Upper lobe of left lung (tissue), 6 donors: ENCODE results near the gene ATP6V0E2. TPM values are rescaled to one million over a fixed set of nuclear protein-coding genes. Genes with fewer than 3 reads are reported as not detected.

Experiments
- ATAC-seq, 2 donors: fragments of 200-7000 bp; cut with Tn5 transposase; one replicate each; pipeline ENCODE4 v1.9.1; 2022; ENCODE audit warnings: mild to moderate bottlenecking in 2 of 2, moderate library complexity in 2 of 2; ENCODE audit not compliant: low FRiP score in 2 of 2
- DNase-seq, 2 donors: peaks; one replicate each; pipeline ENCODE4 v3.0.0-alpha.2; 2019 to 2020
- H3K27ac ChIP-seq, 4 donors: fragments of 200-600 bp; sonication (generic); one replicate each; pipeline ENCODE4 v1.5.1; 2016 to 2019
- H3K27me3 ChIP-seq, 4 donors: fragments of 200-600 bp; sonication (generic); one replicate each; pipeline ENCODE4 v1.5.1; 2017 to 2019
- H3K36me3 ChIP-seq, 4 donors: fragments of 200-600 bp; sonication (generic); one replicate each; pipeline ENCODE4 v1.5.1; 2016 to 2019
- H3K4me1 ChIP-seq, 4 donors: fragments of 200-600 bp; sonication (generic); one replicate each; pipeline ENCODE4 v1.5.1; 2018 to 2019
- H3K4me3 ChIP-seq, 4 donors: fragments of 200-600 bp; sonication (generic); one replicate each; pipeline ENCODE4 v1.5.1; 2017 to 2019; ENCODE audit warnings: mild to moderate bottlenecking in 2 of 4, moderate library complexity in 1 of 4
- H3K9me3 ChIP-seq, 4 donors: fragments of 200-600 bp; sonication (generic); one replicate each; pipeline ENCODE4 v1.5.1; 2018 to 2019
- EP300 ChIP-seq, 4 donors: sonication (generic); formaldehyde crosslinking; IDR thresholded peaks; one replicate each; pipeline ENCODE4 v1.5.1; 2017; ENCODE audit warnings: antibody characterized with exemption in 4 of 4, control low read depth in 2 of 4
- POLR2A ChIP-seq, 4 donors: fragments of 450-650 bp; IDR thresholded peaks; one replicate each; pipeline ENCODE4 v1.5.1; 2016 to 2017; ENCODE audit warnings: antibody characterized with exemption in 4 of 4, mild to moderate bottlenecking in 2 of 4
- POLR2AphosphoS5 ChIP-seq, 2 donors: sonication (generic); formaldehyde crosslinking; IDR thresholded peaks; one replicate each; pipeline ENCODE4 v1.5.1; 2017; ENCODE audit warnings: antibody characterized with exemption in 2 of 2
- WGBS, 2 donors: methylation state at CpG; one replicate each; pipeline ENCODE4 v1.1.5; 2017 to 2018; 5-methylcytosine and 5-hydroxymethylcytosine counted together
- total RNA-seq, 6 donors: library from RNA; depleted of rRNA in 4 of 6; stranded (reverse); fragments of >200 nt in 4 of 6; gene quantifications; one replicate each; pipeline versions ENCODE4 v1.1.0 to v1.2.1, GENCODE V29; 2016 to 2021
- TF ChIP-seq, protein P1 (sequence below), 6 experiments: fragments of 450-650 bp in 4 of 6; fragments of 200-600 bp in 2 of 6; sonication (generic) in 2 of 6; IDR thresholded peaks; one replicate each; pipeline ENCODE4 v1.5.1; 2016 to 2019; ENCODE audit warnings: antibody characterized with exemption in 6 of 6
- donor health status: DM: no; HTN: no; CAD: no; lungs with moderate emphysema.
- donor health status: DM: no; HTN: yes; CAD: no; lungs with severe emphysema.

ATP6V0E2 gene
- total RNA-seq, 6 donors from 2014 or later = 5.2 to 34.1 (median 25.2) TPM

DNA sequence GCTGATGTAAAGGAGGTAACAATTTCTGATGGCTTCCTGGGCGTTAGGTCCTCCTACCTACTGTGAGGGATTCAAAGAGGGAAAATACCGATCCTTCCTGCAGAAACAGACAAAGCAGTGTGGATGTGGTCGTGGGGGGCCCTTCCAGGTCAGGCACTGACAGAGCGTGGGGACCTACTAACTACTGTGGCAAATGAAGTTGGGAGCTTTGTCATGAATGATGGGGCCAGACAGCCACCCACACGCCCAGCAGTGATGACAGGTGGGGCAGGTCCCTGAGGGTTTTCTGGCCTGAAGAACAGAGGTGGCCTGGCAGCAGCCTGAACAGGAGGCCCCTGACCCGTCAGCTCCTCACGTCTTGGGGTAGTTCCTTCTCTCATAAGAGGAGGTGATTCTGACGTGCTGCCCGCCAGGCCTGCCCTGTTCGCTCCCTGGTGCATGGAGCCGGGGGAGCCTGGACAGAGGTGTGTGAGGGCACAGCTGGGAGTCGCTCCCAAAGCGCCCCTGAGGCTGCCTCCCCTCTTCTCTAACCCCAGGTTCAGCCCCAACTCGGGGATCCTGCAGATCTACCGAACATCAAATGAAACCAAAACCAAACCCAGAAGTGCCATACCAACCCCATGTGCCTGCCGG is 4.2 kb downstream of the ATP6V0E2 start:
- Histone ChIP-seq H3K27ac (no peak overlapping the region), H3K27me3 (no peaks in the 10 kb centered on the region), H3K36me3 (peaks cover 0 to 9% (median 0%) of the 10 kb centered on the region in 4 donors), H3K9me3 (no peaks in the 10 kb centered on the region), H3K4me1 (peaks cover 5 to 20% (median 12%) of the 10 kb centered on the region in 4 donors), H3K4me3 (no peak overlapping the region)
- DNase-seq (peak in 1 of 2 donors; percentile 17), ATAC-seq (no peak)
- TF ChIP-seq EP300 (IDR thresholded peaks at IDR 0.05) = no peak
- no peak for TF ChIP-seq POLR2AphosphoS5 (IDR thresholded peaks at IDR 0.05)
- TF ChIP-seq, protein P1, sequence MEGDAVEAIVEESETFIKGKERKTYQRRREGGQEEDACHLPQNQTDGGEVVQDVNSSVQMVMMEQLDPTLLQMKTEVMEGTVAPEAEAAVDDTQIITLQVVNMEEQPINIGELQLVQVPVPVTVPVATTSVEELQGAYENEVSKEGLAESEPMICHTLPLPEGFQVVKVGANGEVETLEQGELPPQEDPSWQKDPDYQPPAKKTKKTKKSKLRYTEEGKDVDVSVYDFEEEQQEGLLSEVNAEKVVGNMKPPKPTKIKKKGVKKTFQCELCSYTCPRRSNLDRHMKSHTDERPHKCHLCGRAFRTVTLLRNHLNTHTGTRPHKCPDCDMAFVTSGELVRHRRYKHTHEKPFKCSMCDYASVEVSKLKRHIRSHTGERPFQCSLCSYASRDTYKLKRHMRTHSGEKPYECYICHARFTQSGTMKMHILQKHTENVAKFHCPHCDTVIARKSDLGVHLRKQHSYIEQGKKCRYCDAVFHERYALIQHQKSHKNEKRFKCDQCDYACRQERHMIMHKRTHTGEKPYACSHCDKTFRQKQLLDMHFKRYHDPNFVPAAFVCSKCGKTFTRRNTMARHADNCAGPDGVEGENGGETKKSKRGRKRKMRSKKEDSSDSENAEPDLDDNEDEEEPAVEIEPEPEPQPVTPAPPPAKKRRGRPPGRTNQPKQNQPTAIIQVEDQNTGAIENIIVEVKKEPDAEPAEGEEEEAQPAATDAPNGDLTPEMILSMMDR (IDR thresholded peaks at IDR 0.05) = no peak
- no peak for TF ChIP-seq POLR2A (IDR thresholded peaks at IDR 0.05)
- 92 to 94% methylated on average over 14 to 16 of the region's 16 CpGs for WGBS, 2 donors

DNA sequence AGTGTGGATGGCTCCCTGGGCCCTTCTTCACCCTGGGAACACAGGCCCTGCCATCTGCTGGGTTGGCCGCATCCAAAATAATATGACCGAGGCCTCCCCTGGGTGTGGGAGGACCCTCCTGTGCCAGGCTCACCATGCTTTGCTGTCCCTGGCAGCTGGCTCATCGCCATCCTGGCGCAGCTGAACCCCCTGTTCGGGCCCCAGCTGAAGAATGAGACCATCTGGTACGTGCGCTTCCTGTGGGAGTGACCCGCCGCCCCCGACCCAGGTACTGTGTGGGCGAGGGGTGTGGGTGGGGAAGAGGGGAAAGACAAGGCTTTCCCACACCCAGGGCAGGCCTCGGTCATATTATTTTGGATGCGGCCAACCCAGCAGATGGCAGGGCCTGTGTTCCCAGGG is 4.8 kb downstream of the ATP6V0E2 start:
- DNase-seq = peak in 1 of 2 donors; percentile 18
- 87 to 95% methylated on average over 4 to 13 of the region's 13 CpGs for WGBS, 2 donors
- no peak overlapping the region for H3K4me3 ChIP-seq
- ATAC-seq = no peak
- no peak overlapping the region for H3K27ac ChIP-seq
- H3K36me3 ChIP-seq = peaks cover 0 to 9% (median 0%) of the 10 kb centered on the region in 4 donors
- no peaks in the 10 kb centered on the region for H3K9me3 ChIP-seq
- TF ChIP-seq POLR2AphosphoS5 (IDR thresholded peaks at IDR 0.05) (no peak), POLR2A (IDR thresholded peaks at IDR 0.05) (no peak), EP300 (IDR thresholded peaks at IDR 0.05) (no peak)
- TF ChIP-seq, protein P1 (IDR thresholded peaks at IDR 0.05) = no peak
- peaks cover 5 to 20% (median 13%) of the 10 kb centered on the region in 4 donors for H3K4me1 ChIP-seq
- no peaks in the 10 kb centered on the region for H3K27me3 ChIP-seq

DNA sequence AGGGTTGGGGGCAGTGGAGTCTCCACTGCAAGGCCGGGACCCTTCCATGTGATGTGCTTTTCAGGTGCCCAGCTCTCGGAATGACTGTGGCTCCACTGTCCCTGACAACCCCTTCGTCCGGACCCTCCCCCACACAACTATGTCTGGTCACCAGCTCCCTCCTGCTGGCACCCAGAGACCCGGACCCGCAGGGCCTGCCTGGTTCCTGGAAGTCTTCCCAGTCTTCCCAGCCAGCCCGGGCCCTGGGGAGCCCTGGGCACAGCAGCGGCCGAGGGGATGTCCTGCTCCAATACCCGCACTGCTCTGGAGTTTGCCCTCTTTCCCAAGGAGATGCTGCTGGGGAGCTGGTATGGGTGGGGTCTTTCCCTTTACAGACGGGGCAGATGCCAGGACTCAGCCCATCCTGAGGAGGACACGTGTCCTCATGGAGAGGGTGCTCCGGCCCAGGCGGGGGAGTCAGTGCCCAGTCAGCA is 5.5 kb downstream of the ATP6V0E2 start:
- TF ChIP-seq POLR2AphosphoS5 (IDR thresholded peaks at IDR 0.05) (no peak), POLR2A (IDR thresholded peaks at IDR 0.05) (no peak), EP300 (IDR thresholded peaks at IDR 0.05) (no peak)
- TF ChIP-seq, protein P1 (IDR thresholded peaks at IDR 0.05) = no peak
- Histone ChIP-seq H3K4me1 (peaks cover 1 to 22% (median 11%) of the 10 kb centered on the region in 4 donors), H3K27me3 (no peaks in the 10 kb centered on the region), H3K27ac (no peak overlapping the region), H3K36me3 (peaks cover 0 to 9% (median 0%) of the 10 kb centered on the region in 4 donors), H3K4me3 (no peak overlapping the region), H3K9me3 (no peaks in the 10 kb centered on the region)
- DNase-seq (peak in 1 of 2 donors; percentile 19), ATAC-seq (no peak)
- WGBS, 2 donors = 91 to 100% methylated on average over 1 to 12 of the region's 14 CpGs

DNA sequence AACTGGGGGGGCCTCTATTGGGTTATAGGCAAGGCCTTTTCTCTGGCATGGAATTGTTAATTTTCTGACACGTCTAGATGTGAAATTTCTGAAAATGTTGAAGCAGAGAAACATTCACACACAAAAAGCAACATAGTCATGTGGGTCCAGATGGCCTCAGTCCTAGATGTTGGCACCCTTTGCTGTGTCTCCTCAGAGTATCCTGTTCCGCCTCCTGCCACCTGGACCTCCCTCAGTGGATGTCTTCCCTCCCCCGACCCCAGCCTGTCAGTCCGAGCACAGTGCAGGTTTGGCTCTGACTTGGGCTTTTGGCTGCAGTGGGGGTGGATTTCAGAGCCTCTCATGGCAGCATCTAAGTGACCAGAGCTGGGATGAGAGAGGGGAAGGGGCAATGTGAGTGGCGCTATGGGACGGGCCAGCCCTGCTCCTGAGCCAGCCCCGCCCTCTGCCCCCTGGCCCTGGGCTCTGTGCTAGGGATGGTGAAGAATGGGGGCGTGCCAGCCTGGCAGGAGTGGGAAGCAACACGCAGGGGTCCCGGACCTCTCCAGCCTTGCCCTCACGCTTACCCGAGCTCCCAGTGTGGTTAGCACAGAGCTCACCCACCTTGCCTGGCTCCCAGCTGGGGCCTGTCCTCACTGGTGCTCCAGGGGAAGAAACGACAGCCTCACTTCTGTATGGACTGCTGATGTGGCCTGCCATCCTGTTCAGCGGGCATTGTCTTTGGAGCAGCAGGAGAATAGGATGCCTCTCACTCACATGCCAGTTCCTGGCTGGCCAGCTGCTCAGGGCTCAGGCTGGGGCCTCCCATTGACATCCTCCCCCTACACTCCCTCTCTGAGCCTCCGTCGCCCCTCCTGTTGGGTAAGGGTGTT is 6.2 kb downstream of the ATP6V0E2 start:
- TF ChIP-seq, protein P1 (IDR thresholded peaks at IDR 0.05) = no peak
- no peak for TF ChIP-seq POLR2A (IDR thresholded peaks at IDR 0.05)
- TF ChIP-seq POLR2AphosphoS5 (IDR thresholded peaks at IDR 0.05) = no peak
- TF ChIP-seq EP300 (IDR thresholded peaks at IDR 0.05) = no peak
- H3K27ac ChIP-seq = no peak overlapping the region
- DNase-seq (no peak), ATAC-seq (no peak)
- no peak overlapping the region for H3K4me3 ChIP-seq
- peaks cover 0 to 19% (median 8%) of the 10 kb centered on the region in 4 donors for H3K4me1 ChIP-seq
- H3K27me3 ChIP-seq = no peaks in the 10 kb centered on the region
- no peaks in the 10 kb centered on the region for H3K9me3 ChIP-seq
- H3K36me3 ChIP-seq = peaks cover 0 to 9% (median 0%) of the 10 kb centered on the region in 4 donors
- WGBS, 2 donors = 84 to 93% methylated on average over 10 to 15 of the region's 16 CpGs
